SK-N-SH treated with all-trans-retinoic acid at 6 μM for 48 hours (cell line): ENCODE measurements around the gene MPP2.

ENCODE experiments used
- BACH2 ChIP-seq: fragments of 250-450 bp; sonication (Bioruptor Pico); IDR thresholded peaks from 2 replicates; pipeline ENCODE4 v1.9.0; 2021; ENCODE audit warnings: mild to moderate bottlenecking, borderline replicate concordance
- RARB ChIP-seq: fragments of 250-450 bp; sonication (Bioruptor Pico); IDR thresholded peaks from 2 replicates; pipeline ENCODE4 v1.8.0; 2021; ENCODE audit warnings: mild to moderate bottlenecking, moderate library complexity
- TF ChIP-seq, protein P1 (sequence below): fragments of 250-450 bp; sonication (Bioruptor Pico); IDR thresholded peaks from 2 replicates; pipeline ENCODE4 v1.5.1; 2020; ENCODE audit warnings: low read depth, mild to moderate bottlenecking, moderate library complexity
- TF ChIP-seq, protein P2 (sequence below): fragments of 250-450 bp; sonication (Bioruptor Pico); IDR thresholded peaks from 2 replicates; pipeline ENCODE4 v1.8.0; 2020; ENCODE audit warnings: mild to moderate bottlenecking, moderate library complexity, borderline replicate concordance
- TF ChIP-seq, protein P3 (sequence below): fragments of 250-450 bp; sonication (Bioruptor Pico); IDR thresholded peaks from 2 replicates; pipeline ENCODE4 v1.5.1; 2021; ENCODE audit warnings: mild to moderate bottlenecking, moderate library complexity

DNA sequence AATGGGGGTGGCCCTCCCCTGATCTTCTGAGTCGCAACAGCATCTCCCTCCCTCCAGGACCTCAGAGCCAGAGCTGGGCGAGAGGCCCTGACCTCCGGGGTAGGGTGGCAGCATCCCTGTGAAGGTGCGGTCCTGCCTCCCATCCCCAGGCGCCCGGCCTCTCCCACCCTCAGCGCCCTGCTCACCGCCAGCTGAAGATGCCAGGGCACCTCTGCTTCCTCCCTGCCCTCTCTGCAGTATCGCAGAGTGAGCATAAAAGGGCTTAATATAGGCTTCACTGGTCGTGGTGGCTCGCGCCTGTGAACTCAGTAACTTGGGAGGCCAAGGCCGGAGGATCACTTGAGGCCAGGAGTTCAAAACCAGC lies 10.7 kb upstream of the MPP2 start:
- TF ChIP-seq BACH2 = no peak
- TF ChIP-seq, protein P1, sequence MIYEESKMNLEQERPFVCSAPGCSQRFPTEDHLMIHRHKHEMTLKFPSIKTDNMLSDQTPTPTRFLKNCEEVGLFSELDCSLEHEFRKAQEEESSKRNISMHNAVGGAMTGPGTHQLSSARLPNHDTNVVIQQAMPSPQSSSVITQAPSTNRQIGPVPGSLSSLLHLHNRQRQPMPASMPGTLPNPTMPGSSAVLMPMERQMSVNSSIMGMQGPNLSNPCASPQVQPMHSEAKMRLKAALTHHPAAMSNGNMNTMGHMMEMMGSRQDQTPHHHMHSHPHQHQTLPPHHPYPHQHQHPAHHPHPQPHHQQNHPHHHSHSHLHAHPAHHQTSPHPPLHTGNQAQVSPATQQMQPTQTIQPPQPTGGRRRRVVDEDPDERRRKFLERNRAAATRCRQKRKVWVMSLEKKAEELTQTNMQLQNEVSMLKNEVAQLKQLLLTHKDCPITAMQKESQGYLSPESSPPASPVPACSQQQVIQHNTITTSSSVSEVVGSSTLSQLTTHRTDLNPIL (CRISPR knock-in tag) = no peak
- no peak for TF ChIP-seq RARB (CRISPR knock-in tag)
- TF ChIP-seq, protein P2, sequence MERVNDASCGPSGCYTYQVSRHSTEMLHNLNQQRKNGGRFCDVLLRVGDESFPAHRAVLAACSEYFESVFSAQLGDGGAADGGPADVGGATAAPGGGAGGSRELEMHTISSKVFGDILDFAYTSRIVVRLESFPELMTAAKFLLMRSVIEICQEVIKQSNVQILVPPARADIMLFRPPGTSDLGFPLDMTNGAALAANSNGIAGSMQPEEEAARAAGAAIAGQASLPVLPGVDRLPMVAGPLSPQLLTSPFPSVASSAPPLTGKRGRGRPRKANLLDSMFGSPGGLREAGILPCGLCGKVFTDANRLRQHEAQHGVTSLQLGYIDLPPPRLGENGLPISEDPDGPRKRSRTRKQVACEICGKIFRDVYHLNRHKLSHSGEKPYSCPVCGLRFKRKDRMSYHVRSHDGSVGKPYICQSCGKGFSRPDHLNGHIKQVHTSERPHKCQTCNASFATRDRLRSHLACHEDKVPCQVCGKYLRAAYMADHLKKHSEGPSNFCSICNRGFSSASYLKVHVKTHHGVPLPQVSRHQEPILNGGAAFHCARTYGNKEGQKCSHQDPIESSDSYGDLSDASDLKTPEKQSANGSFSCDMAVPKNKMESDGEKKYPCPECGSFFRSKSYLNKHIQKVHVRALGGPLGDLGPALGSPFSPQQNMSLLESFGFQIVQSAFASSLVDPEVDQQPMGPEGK = no peak
- TF ChIP-seq, protein P3, sequence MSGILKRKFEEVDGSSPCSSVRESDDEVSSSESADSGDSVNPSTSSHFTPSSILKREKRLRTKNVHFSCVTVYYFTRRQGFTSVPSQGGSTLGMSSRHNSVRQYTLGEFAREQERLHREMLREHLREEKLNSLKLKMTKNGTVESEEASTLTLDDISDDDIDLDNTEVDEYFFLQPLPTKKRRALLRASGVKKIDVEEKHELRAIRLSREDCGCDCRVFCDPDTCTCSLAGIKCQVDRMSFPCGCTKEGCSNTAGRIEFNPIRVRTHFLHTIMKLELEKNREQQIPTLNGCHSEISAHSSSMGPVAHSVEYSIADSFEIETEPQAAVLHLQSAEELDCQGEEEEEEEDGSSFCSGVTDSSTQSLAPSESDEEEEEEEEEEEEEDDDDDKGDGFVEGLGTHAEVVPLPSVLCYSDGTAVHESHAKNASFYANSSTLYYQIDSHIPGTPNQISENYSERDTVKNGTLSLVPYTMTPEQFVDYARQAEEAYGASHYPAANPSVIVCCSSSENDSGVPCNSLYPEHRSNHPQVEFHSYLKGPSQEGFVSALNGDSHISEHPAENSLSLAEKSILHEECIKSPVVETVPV = no peak
